ENCODE results near the gene FGGY.

GRCh38 chr1:59635097-59635496 lies 338.2 kb downstream of the FGGY start:
- no peak for TF ChIP-seq POLR2A (IDR thresholded peaks at IDR 0.05)
- no peak for TF ChIP-seq CTCF (IDR thresholded peaks at IDR 0.05)

Data from uterus (tissue), 2 donors.